Kidney capillary endothelial cell (primary cell): Measurements from ENCODE around the gene DAND5.

ENCODE experiments used
- DNase-seq: peaks from one replicate; pipeline ENCODE4 v3.0.0-alpha.2; 2018; ENCODE audit warnings: low spot score

The DAND5 gene

DNA sequence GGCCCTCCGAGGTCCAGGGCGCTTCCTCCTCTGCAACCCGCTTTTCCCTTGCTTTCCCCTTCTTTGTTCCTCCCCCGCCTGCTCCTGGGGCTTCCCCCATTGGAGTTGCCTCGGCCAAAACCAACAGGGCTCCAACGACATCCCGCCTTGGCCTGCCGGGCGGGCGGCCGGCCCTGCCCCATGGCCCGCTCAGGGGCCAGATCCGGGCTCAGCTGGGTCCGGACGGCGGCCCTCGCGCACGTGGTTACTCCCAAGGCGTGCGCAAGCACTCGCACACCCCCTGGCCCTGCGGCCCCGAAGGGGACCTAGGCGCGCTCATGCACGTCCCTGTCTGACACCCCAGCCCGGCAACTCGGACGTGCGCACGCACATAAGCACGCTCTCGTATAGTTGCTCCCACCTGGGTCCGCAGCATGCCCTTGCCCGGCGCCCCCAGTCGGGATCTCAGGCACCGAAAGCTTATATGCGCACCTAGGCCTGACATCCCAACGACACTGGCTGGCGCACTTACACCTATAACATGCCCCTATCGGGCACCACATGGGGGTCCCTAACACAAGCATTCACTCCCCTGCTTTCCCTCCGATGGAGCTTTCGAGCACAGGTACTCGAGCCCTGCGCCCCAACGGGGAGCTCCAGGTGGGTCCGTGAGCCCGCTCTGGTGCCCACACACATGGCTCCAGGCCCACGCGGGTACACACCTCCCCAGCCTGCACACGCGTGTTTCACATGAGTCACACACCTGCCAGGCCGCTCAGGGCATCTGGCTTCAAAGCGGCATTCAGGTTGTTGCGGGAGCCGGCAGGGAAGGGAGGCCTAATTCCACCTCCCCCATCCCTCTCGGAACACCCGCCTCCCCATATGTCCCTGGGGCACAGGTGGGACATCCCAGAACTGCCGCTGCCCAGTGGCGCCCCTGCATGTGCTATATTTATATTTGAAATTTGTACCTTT lies 40.9 kb downstream of the DAND5 start:
- no peak for DNase-seq

DNA sequence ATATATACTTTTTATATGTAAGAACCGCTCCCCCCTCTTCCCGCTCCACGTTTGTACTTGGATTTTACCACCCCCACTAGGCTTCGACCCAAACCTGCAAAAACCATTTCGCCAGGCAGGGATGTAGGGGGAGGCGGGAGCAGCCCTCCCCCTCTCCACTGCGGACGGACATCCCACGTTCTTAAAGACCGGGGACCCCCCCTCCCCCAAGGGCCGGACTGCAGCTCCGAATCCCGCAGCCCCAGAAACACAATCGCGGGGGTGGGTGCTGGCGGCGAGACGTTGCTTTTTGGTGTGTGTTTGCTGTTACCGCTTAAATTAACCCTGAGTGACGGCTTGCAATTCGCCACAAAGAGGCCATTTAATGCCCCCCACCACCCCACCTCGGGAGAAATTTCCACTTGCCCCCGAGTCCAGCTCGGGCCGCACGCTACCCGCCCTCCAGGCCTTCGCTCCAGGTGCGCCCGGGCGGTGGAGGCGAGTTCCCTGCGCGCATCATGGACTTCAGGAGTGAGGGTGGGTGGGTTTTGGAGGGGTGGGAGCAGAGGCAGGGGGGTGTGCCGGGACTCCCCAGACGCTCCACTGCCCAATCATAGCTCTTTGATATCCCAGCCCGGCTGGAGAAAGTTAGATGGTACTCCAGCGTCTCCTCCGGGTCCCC lies 41.7 kb downstream of the DAND5 start:
- DNase-seq, result no peak

DNA sequence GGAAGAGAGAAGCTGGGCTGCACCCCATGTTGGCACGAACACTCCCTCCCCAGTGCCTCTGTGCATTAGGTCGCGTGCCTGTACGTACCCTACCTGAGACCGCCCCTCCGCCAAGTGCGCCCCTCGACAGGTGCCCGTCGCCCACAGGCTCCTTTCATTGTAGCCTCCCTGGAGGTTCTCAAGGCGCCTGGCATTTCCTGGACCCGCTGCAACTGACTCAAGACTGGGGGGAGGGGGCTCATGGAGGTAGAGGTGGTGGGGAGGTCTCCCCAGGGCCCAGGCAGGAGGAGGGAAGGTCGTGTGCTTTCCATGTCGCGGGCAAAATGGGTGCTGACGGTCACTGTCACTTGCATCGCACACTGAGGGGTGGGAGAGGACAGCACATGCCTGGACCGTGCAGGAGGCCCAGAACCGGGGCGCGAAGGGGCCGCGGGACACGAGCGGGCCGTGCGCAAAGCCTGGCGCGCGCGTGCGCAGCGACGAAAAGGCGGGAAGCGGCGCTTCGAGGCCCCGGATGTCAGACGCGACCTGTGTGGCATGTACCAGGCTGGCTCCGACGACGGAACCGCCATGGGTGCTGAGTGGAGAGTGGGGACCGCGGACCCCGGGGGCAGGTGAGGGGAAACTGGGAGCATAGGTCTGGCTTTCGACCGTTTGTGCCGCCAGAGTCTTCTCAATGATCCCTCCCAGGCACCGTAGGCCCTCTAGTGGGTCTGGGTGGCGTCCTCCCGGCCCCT lies 42.4 kb downstream of the DAND5 start:
- DNase-seq, result no peak

DNA sequence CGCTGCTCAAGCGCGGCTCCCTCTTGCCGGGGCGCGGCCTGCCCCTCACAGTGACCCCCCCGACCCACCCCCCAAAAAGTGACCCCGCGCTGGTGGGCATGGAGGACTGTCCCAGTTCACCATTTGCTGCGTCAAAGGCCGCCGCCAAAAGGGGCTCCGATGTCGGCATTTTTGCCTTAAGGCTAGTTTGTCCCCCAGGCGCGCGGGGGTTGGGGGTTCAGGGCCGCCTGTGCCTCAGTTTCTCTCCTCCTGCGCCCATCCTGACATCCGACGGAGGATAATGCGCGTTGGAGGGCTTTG lies 43.0 kb downstream of the DAND5 start:
- no peak for DNase-seq

DNA sequence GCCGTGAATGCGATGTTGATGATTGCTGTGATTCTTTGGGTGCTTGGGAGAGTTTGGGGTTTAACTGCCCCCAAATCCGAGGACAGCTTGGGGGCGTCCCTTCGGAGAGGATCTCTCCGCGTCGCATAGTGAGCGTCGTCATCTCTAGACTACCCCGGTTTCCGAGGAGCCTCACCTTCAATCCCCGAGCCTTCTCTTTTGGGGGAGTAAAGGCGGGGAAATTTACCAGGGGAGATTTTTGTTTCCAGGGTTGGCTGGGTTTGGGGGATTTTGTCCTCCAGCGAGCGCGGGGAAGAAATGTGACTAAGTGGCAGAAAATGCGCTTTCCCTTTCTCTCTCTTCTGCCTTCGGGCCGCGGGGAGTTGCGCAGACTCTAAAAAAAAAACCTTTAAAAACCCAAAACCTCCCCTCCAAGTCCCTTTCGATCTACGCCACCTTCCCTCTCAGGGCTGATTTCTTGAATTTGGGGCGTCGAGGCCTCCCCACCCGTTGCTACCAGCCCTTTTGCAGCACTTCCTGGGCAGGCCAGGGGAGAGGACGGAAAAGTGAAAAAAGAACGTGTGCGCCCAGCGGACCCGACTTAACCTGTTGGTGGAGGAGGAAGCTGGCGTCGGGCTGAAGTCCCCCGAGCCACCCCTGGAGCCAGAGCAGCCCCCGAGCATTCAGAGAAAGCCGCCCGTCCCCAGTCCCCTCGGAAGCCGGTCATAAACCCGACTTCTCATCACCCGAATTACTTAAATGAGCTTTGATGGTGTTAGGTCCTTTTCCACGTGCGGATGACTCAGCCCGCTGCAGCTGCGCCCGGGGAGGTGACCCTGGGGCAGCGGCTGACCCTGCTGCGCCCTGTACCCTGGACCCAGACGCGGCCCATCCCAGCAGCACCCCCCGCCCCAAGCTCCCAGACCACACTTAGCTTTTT lies 43.6 kb downstream of the DAND5 start:
- DNase-seq, result no peak

DNA sequence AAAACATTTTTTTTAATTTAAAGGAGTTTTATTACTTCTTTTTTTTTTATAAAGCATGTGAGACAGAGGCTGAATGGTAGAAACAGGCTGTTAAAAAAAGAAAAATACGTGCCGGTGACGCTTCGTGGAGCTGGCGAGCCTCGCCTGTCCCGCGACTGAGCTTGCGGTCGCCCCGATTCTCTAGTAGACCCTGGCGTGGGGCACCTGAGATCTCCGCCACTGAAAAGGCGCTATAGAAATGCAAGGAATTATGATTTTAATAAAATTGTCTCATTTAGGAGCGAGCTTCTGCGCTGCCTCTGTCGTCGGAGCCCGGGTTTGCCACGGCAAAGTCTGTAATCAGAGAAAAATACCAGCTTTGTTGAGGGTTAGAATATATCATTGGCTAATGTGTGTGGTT lies 44.3 kb downstream of the DAND5 start:
- DNase-seq, result no peak

DNA sequence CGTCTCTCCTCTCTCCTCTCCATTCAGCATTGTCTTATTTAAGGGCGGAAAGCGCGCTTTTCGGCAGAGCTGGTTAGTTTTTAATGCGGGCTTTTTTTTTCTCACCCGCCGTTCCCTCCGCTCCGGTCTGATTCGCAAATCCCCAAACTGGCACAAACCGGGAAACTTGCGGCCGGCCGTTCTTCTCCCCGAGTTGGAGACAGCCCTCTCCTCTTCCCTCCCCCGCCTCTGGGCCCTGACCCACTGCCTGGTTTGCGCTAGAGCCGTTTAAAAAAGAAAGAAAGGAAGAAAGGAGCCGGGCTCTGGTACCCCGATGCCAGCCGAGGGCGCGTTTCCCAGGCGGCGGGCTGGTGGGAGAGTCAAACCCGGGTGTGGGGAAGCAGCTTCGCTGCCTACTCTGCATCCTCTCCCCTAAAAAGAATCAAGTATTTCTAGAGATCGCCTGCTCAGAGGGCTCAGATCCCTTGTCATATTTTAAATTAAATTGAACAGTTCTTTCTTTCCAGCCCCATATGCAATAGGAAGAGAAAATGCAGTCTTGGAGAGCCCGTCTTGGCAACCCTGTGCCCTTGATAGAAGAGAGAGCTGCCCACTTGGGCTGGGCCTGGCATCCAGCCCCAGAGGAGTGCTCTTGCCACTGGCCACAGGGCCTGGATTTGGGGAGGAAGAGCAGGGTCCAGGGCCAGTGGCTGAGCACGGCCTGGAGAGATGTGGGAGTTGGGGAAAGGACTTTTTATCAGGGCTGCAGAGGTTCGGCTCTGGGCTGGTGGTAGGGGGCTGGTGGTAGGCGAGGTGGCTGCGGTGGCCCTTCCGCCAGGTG lies 44.9 kb downstream of the DAND5 start:
- no peak for DNase-seq

DNA sequence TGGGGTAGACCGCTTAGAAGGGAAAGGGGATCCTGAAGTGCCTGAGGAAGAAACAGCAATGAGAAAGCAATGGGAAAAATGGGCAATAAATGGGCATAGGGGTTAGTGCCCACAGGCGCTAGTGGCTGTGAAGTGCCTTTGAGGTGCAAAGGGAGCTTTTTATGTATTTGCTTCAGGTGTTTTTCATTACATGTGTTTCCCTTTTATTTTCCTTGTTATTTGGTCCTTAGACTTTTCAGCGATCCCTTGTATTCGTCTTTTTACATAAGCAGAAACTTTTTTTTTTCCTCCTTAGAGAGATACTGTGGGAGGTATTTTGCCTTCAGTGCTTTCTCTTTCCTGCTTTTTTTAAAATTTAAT lies 45.5 kb downstream of the DAND5 start:
- DNase-seq, result no peak

DNA sequence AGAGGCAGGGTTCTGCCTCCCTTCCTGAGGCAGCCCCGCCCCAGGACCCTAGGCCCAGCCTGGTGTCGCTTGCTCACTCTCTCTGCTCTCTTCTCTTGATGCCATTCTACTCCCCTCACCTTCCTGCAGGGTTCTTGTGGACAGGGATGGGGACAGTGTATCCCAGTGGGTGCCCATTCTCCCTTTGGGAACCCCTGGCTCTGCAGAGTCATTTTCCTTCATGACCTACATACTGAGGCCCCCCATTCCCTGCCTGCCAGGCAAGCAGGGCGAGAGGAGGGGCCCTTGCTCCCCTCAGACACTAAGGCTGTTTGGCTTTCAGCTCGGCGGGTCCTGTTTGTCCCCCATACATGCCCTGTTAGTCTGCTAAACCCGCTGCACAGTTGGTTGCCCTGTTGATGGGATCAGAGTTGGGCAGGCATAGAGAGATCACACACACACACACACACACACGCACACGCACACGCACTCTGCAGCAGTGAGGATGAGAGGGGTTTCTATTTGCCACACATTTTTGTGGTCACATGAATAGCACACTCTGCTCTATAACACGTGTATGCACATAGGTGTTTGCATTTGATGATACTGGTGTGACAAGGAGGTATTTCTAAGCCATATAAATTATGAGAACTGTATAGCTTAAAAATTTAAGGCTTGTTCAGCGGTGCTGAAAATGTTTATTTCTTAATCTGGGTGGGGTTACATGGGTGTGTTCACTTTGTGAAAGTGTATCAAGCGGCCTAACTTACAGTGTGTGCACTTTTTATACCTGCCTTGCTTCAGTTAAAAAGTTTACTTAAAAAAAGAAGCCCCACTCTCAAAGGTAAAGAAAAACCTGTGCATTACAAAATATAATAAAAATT lies 46.2 kb downstream of the DAND5 start:
- no peak for DNase-seq

DNA sequence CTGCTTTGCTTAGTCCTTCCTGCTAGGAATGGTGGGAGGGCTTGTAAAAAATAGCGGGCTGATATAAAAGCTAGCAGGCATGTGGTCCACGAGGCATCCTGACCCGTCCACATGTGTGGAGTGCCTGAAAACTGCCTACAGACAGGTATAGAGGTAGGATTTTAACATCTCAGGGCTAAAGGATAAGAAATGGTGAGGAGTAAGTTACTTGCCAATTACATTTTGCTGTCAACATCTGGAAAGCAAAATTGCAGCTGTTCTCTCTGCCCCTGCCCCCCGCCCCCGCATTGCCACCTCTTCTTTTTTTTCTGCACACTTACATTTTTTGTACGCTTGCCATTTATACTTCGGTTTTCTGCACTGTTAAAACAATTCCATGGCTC lies 46.9 kb downstream of the DAND5 start:
- DNase-seq, result no peak

DNA sequence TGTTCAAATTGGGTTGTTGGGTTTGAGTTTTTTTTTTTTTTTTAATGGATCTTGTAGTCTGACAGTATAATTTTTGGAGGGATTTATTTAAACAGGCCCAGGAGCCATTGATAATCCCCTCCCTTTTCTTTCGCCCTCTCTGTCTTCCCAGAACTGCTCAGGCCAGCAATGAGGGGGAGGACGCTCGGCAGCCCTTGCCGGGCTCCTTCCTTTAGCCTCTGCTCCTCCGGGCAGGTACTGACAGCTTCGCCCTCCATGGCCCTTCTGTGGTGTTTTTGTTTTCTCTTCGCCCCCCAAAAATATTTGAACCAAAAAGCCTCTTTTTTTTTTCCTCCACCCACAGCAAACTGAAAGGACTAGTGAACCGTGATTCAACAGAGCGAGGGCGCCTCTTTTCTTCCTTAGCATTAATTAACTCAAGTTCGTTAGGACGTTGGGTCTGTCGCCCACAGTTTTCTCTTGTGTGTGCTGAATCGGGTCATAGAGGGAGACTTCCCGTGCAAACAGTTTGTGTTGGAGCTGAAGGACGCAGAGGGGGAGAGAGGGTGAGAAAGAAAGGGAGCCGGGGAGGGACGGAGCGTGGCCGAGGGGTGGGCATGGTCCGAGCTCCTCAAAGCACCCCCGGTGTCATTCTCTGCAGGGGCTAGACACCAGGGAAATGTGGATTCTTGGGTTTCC lies 47.4 kb downstream of the DAND5 start:
- DNase-seq, result no peak

DNA sequence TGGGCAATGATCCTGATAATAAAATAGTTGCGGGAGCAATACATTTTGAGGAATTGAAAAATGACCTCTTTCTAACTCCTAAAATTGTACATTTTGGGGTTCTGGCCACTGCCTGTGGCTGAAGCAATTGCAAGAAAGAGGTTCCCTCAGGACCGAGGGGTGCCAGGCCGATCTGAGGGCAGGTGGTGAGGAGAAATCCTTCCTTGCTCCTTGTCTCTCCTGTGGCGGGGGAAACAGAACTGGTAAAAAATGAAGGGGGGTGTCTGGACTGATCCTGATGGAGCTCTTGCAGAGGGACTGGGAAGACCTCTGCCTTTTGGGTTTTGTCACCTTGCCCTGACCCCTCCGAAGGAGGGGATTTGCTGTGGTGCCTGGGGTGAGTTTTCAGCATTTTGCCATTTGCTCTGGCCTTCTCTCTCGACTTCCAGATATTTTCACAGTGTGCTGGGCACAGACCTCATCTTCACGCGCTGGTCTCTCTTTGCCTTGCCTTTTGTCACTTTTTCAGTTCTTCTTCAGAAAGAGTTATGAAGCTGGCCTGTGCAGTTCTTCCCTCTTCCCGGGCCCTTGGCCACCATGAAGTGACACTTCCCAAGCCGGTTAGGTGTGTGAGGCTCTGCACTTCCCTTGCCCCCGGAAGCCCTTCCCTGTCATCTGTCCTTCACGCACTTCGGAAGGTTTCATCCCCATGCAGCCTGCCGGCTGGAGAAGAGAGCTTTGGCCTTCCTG lies 48.1 kb downstream of the DAND5 start:
- no peak for DNase-seq

DNA sequence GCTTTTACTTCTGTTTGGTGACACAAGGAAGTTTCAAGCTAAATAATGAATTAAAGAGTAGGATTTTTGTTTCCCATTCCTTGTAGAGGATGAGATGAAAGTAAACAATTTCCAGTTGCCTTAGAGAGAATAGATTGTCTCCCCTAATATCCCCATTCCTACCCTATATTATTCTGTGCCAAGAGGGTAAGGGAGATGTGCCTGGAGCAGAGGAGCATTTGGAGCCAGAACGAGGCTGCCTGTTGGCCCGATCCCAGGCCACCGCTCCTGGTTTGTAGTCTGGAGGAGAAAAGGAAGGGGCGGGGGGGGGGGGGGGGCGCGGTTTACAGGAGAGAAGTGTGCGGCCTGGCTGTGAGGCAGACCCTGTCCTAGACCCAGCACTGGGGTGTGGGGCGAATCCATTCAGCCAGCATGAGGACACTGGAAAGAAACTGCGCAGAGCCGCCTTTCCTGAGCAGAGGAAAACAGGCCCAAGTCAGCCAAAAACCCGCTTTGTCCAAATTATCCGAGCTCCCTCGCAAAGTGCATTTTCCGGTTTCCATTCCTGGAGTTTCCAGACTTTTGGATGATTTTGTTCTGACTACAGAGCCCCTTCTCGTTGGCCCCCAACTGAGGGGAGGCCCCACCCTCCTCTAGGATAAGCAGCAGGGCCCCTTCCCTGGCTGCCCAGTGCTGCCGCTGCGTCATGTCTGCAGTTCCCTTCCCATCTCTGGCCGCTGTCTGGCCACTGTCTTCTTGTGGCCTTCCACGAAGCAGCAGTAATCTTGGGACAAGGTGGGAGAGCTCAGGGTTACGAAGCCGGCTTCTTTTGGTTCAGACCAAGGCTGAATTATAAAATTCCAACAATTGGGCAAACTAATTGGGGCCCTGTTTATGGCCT lies 48.9 kb downstream of the DAND5 start:
- DNase-seq, result no peak

DNA sequence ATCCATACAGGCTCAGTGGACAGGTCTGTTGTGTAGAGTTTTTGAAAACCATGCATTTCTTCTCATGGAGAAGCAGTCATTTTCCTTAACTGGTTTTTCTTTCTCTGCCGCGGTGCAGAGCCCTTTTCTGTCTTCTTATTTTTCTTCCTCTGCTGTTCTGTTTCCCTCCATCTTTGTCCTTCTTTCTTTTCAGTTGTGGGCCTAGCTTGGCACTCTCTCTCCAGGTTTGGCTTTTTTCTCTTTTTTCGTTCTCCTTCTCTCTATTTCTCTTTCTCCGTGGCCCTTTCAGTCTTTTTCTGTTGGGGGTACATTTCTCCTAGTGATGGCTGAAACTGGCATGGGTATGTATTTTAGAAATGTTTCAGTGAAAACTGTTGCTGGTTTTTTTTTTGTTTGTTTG lies 50.0 kb downstream of the DAND5 start:
- DNase-seq, result no peak

DNA sequence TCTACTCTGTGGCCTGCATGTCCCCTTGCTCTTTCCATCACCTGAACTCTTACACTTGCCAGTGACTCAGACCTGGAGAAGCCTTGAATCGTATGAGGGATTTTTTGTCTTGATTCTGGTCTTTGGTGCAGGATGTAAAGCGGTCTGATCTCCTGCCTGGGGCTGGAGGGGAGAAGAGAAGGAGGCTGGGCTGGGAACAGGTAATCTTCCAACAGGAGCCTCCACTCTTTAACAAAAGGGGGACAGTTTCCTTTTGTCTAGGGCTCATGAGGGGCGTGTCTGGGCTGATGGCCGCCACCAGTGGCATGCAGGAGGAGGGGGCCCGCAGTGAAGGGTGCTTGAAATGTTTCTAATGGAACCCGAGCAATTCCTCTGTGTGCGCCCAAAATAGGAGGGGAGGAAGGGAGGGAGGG lies 50.6 kb downstream of the DAND5 start:
- no peak for DNase-seq

DNA sequence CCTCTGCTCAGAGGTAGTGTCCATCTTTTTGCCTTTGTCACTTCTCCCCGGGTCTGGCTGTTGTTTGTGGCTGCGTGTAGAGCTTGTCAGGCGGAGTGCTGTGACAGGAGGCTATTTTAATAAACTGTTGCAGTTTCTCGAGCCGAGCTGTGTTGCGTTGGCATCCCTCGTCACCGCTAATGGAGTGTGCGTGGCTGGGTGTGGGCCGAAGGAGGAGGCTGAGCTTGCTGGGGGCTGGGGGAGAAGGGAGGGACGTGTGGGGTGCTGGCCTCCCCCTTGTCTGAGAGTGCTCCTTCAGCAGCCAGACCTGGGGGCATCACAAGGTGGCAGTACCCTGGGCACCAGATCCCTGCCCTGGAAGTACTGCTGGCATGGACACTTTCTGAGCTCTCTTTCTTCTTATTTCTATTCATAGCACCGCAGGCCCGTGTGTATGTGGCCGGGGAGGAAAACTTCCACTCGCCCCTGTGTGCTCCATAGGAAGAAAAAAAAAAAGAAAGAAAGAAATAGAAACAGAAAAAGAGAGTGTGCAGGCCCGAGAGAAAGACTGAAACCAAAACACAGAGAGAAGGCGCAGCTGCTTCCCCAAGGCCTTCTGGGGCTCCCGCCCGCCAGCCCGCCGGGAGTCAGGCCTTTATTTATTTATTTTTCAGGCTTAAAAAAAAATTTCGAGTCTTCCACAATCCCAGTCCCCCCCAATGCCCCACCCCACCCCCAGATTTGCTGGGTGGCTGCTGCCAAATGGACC lies 52.9 kb downstream of the DAND5 start:
- no peak for DNase-seq
